ENCODE measurements around the gene RFLNA.

RFLNA gene

GRCh38 chr12:124273630-124274029 is 21.3 kb upstream of the RFLNA start:
- ChIA-PET POLR2A (no interaction called here), CTCF (interaction anchor here (1.3 kb wide), 1 partner anchor 241 kb away, joined by 5 read pairs; no protein-coding TSS in a partner anchor)
- TF ChIP-seq CTCF (IDR thresholded peaks at IDR 0.05; ENCODE audit: insufficient read depth, low read length, missing control alignments) = no peak
- DNase-seq (ENCODE audit: low read depth, low spot score) = no peak
- H3K4me3 ChIP-seq (ENCODE audit: low read depth, low read length) = no peak overlapping the region

GRCh38 chr12:124276337-124276736 is 18.6 kb upstream of the RFLNA start:
- TF ChIP-seq CTCF (IDR thresholded peaks at IDR 0.05; ENCODE audit: insufficient read depth, low read length, missing control alignments) = no peak
- no peak overlapping the region for H3K4me3 ChIP-seq (ENCODE audit: low read depth, low read length)
- CTCF ChIA-PET = no interaction called here
- POLR2A ChIA-PET = no interaction called here
- DNase-seq (ENCODE audit: low read depth, low spot score) = no peak

DNA sequence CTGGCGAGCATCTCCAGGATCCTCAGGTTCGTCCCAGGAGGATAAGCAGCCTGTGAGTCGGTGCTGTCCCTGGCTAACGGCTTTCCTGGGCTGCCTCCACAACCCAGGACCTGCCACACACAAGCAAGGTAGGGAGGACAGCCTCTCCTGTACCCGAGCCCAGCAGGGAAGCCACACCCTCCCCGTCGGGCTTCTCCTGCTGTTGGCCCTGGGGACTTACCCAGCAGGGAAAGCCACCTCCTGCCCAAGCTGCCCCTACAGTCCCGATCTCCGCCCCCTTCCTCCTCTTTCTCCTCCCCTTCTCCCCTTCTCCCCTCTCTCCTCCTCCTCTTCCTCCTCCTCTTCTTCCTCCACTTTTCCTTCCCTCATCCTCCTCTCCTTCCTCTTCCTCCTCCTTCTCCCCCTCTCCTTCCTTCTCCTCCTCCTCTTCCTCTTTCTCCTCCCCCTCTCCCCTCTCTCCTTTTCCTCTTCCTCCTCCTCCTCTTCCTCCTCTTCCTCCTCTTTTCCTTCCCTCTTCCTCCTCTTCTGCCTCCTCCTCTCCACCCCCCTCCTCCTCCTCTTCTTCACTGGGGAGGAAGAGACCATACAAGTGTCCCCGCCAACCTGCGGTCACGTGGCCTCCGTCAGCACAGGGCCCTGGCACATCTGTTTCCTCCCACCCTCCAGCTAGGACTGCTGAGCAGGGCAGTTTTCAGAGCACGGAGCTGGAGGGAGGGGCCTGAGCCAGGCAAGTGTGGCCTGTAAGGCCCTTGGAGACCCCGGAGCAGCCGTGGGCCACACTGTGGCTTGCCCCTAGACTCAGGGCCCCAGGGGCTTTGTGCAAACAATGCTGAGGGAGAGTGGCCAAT is 17.3 kb upstream of the RFLNA start:
- no peak for TF ChIP-seq CTCF (IDR thresholded peaks at IDR 0.05; ENCODE audit: insufficient read depth, low read length, missing control alignments)
- ChIA-PET CTCF (no interaction called here), POLR2A (interaction anchor here (0.5 kb wide), 1 partner anchor 274 kb away, joined by 3 read pairs; no protein-coding TSS in a partner anchor)
- DNase-seq (ENCODE audit: low read depth, low spot score) = no peak
- no peak overlapping the region for H3K4me3 ChIP-seq (ENCODE audit: low read depth, low read length)

GRCh38 chr12:124278389-124279101 is 16.3 kb upstream of the RFLNA start:
- DNase-seq (ENCODE audit: low read depth, low spot score) = no peak
- CTCF ChIA-PET = no interaction called here
- POLR2A ChIA-PET = interaction anchor here (0.8 kb wide), 1 partner anchor 36 kb away, joined by 3 read pairs; no protein-coding TSS in a partner anchor
- TF ChIP-seq CTCF (IDR thresholded peaks at IDR 0.05; ENCODE audit: insufficient read depth, low read length, missing control alignments) = no peak
- no peak overlapping the region for H3K4me3 ChIP-seq (ENCODE audit: low read depth, low read length)

- TF ChIP-seq CTCF (IDR thresholded peaks at IDR 0.05; ENCODE audit: insufficient read depth, low read length, missing control alignments) = no peak
- no peak overlapping the region for H3K4me3 ChIP-seq (ENCODE audit: low read depth, low read length)
- ChIA-PET CTCF (no interaction called here), POLR2A (interaction anchor here (0.8 kb wide), 1 partner anchor 37 kb away, joined by 3 read pairs; no protein-coding TSS in a partner anchor)
- no peak for DNase-seq (ENCODE audit: low read depth, low spot score)
These were observed 15.6 kb upstream of the RFLNA start for GRCh38 chr12:124279315-124279714.

DNA sequence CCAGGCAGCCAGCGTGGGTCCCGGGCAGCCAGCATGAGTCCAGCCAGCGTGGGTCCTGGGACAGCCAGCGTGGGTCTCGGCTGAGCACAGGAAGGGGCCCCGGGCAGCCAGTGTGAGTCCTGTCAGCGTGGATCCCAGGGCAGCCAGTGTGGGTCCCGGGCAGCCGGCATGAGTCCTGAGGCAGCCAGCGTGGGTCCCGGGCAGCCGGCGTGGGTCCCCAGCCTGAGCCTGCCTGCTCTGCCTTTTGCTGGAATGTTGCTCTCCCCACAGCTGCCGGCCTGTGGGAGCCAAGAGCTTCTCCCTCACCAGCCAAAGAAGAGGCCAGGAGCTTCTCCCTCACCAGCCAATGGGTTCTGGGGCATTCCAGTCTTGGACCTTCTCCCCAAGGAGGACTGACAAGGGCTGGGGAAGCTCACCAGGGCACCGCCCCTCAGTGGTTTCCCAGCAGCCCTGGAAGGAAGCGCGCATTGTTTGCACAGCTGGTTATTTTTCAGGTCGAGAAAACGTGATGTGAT is 15.0 kb upstream of the RFLNA start:
- no peak for TF ChIP-seq CTCF (IDR thresholded peaks at IDR 0.05; ENCODE audit: insufficient read depth, low read length, missing control alignments)
- ChIA-PET CTCF (interaction anchor here (0.7 kb wide), 1 partner anchor 9 kb away, joined by 3 read pairs; no protein-coding TSS in a partner anchor), POLR2A (no interaction called here)
- no peak overlapping the region for H3K4me3 ChIP-seq (ENCODE audit: low read depth, low read length)
- no peak for DNase-seq (ENCODE audit: low read depth, low spot score)
